T-helper 1 cell treated with Interleukin-12 subunit alpha and Interleukin-12 subunit beta and Interleukin-4 antibody, amounts not matched to agents 30 ng/mL and 1 ng/mL, for 36 hours (primary cell): Measurements from ENCODE around the gene EHHADH. TPM values are rescaled to one million over a fixed set of nuclear protein-coding genes. Genes with fewer than 3 reads are reported as not detected.

Experiments used
- intact Hi-C: fragments of 100-400 bp; cut with micrococcal nuclease; formaldehyde crosslinking; loops from one replicate; pipeline ENCODE4 v1.15.1; 2024
- total RNA-seq: library from RNA; stranded (reverse); gene quantifications from 2 replicates; pipeline ENCODE4 v1.2.3, GENCODE V29; 2022

EHHADH gene
- 1.9 and 2.2 TPM in 2 replicates for total RNA-seq

DNA sequence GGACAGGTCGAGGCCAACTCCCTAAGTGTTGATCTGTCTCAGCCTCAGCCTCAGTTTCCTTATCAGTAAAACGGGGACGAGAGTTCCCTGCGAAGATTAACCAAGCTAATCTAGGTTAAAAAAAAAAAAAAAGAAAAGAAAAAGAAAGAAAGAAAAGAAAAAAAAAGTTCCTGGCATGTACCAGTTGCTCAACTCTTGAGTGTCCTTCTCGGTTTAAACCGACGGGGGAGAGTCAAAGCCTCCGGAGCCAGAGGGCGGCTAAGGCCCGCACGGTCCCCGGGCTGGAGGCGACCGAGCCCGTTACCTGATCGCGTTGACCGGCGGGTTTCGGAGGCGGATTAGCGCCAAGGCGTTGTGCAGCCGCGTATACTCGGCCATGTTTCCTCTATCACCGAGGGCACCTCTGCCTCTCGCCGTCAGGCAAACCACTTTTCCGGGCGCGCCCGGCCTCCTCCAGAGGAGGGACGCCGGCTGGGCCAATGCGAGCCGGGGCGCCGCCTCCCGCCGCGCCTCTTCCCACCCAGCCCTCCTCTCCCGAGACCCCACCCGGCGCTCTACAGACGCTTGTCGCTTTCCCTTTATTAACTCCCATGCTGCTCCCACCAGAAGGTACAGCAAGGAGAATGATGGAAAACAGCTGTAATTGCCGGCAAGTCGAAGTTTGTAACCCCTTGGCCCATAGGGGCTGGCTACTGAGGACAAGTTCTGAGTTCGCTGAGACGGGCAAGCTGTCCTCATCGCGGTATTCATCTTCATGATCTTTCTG, at the start of gene EHHADH:
EHHADH (minus strand) TSS at position 405 of the 766 bp plus-strand sequence; CDS start at position 378, 27 bp downstream.
- intact Hi-C loops: loop anchor here (1.0 kb wide), 1 partner anchor 28 kb away; no protein-coding TSS in a partner anchor

GRCh38 chr3:185299918-185300426, 46.1 kb upstream of the EHHADH start:
- intact Hi-C loops: loop anchor here (10.0 kb wide), 1 partner anchor 125 kb away; no protein-coding TSS in a partner anchor

DNA sequence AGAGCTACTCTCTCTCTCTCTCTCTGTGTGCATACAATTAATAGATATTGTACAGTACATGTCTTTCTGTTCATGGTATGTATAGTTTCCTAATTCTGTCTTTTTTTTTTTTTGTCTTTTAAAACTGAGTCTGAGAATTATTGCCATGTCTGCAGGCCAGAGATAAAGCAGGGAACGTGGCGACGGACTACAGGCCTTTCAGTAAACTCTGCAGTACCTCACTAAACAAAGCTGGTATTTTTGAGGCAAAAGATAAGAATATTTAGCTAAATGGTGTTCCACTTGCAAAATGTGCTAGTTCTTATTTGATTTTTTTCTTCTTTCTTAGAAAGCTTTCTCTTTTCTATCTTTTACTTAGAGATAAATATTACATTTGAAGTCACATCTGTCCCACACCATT, 44.0 kb upstream of the EHHADH start:
- intact Hi-C loops: no loop called here

DNA sequence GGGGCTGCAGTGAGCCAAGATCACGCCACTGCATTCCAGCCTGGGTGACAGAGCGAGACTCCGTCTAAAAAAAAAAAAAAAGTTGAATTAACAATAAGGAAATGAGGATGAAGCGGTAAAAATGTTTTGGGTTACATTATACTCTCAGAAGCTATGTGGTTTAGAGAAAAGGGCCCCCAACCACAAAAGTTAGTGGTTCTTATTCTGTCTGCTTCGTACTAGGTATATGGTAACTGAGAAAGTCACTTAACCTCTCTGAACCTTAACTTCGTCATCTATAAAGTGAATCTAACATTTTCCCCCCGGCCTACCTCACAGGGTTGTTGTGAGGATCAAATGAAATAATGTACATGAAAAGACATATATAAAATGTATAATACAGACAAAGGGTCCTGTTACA, 38.4 kb upstream of the EHHADH start:
- intact Hi-C loops: no loop called here

GRCh38 chr3:185290266-185290665, 36.4 kb upstream of the EHHADH start:
- intact Hi-C loops: no loop called here

DNA sequence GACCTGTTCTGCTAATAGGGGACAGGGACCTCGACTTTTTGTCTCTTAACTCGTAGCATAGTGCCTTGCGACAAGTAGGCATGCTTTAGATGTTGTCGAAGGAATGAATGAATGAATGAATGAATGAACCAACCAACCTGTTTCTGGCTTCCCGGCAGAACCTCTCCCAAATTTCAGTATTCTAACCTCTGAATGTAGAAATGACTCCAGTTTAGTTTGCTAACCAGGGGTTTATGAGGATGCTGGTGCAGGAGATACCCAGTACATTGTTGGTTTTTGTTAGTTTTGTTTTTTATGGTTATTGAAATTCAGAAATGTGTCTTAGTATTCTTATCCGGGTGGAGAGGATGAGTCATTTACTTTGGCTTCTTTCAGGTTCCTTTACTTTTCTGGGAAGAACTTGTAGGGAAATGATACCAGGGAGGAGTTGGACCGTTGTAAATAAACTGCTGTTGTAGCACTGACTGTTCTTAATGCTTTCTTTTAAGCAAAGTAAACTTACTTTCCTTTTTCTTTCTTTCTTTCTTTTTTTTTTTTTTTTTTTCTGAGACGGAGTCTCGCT, 29.6 kb upstream of the EHHADH start:
- intact Hi-C loops: loop anchor here (1.0 to 10.0 kb wide), 9 partner anchors 25 to 1999 kb away; partner anchors contain the start of genes ETV5, MAGEF1, SENP2 and TBCCD1

GRCh38 chr3:185282696-185283373, 29.0 kb upstream of the EHHADH start:
- intact Hi-C loops: loop anchor here (1.0 to 10.0 kb wide), 13 partner anchors 25 to 1998 kb away; partner anchors contain the start of genes EHHADH, ETV5, MAGEF1 and SENP2

GRCh38 chr3:185280572-185281365, 26.9 kb upstream of the EHHADH start:
- intact Hi-C loops: loop anchor here (5.0 to 10.0 kb wide), 5 partner anchors 568 to 1996 kb away; partner anchors contain the start of genes ETV5, MAGEF1 and TBCCD1

DNA sequence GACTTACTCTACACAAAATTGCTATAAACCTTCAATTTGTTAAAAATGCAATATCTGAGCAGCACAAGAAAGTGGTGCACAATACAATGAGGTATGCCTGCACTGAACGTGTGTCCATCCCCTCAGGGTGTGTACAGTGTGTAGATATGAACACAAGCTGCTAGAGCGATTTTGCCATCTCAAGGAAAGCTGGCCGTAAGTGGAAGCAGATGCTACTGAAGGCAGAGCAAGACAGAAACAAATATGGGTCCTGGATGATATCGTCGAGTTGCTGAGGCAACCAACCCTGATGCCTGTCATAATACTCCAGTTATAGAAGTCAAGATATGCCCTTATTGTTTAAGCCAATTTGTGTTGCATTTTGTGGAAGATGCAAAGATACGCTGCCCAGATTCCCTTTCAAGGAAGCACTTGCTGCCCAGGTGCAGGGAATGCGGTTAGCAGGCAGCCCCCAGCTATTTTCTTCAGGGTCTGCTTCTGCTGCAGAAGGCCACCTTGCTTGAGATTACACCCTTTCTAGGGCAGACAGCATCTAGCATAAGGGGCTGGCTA, 25.8 kb upstream of the EHHADH start:
- intact Hi-C loops: loop anchor here (5.0 to 10.0 kb wide), 5 partner anchors 567 to 1995 kb away; partner anchors contain the start of genes ETV5, MAGEF1 and TBCCD1

DNA sequence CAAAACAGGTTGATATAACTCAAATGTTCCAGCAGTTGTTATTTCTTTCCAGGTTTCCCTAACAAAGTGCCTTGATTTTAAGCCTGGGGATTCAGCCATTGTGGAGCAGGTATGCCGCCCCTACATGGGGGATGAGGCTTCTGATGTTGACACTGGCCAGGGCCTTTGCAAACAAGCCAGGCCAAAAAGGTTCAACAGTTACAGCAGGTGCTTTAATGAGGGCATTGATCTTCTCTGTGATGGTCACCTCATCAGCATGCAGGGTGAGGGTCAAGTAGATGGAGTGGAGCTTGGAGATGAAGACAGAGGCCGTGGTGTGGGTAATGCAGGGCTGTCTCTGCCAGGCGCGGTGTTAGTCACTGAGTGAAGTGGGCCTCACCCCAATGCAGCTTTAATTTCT, 22.6 kb upstream of the EHHADH start:
- intact Hi-C loops: no loop called here

DNA sequence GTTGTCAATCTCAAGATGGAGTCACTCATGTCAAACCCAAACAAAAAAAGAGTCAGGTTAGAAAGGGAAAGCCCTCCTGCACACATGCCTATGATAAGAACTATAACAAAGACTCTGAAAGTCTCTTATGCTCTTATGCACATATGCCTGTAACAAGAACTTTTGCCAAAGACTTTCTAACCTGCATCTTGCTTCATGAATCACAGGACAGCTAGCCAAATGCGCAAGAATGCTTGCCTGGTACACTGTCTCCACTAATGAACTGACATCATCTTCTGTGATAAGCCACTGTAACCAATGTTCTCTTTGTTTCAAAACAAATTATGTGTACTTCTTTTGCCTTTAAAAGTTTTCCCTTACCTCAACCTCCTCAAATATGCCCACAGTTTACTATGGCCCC, 18.2 kb upstream of the EHHADH start:
- intact Hi-C loops: no loop called here

DNA sequence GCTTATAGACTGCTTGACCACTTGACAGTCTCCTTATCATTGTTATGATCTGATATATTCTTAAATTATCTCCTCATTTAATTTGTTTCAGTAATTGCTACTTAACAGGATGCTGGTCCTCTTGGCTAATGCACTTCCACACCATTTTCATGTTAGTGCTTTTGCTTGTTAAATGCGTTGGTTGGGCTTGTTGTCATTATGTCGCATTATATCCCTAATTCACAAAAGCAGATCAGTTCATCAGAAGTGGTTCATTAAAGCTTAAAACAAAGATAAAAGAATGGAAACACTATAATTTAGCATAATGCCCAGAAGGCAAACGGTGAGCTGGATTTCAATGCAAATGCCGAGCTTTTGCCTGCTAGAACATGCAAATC, 17.1 kb upstream of the EHHADH start:
- intact Hi-C loops: no loop called here

GRCh38 chr3:185270262-185270955, 16.6 kb upstream of the EHHADH start:
- intact Hi-C loops: no loop called here

DNA sequence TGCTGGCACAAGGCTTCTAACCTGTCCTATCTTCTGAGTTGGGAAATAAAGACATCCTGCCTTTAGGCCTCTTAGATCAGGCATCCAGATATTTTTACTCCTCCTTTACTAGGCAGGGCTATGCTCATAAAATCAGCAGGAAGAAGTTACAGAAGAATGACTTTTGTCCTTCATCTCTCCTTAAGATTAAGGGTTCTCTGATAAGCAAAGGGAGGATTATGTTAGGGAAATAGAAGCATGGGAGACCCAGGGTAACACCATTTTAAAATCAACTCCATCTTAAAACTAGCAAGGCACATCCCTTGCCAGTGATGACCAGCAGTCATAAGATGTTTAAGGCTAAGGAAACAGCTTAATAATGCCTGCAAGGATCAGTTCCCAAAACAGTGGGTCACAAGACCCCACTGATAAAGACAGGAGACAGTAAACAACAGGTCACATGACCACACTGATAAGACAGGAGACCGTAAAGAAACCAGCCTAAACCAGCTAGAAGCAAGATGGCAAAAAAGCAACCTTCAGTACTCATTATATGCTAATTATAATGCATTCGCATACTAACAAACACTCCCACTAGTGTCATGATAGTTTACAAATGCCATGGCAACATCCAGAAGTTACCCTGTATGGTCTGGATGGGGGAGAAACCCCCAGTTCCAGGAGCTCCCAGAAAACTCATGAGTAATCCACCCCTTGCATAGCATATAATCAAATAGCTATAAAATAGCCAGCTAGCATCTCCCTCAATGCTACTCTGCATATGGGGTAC, 14.5 kb upstream of the EHHADH start:
- intact Hi-C loops: no loop called here

DNA sequence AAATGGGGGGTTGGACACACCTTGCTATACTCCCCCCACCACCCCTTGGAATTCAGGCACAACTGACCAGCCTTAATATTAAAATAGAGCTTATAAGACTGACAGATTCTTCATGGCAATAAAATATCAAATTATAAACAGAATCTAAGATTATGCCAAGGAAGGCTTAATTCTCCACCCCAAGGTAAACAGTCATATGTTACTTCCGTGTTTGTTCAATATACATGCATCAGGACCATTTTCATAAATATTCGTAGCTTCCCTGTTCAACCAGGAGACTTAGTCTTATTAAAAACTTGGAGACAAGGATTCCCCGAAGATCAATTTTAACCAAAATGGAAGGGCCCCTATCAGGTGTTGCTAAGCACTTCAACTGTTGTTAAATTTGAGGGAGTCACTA, 13.3 kb upstream of the EHHADH start:
- intact Hi-C loops: no loop called here

DNA sequence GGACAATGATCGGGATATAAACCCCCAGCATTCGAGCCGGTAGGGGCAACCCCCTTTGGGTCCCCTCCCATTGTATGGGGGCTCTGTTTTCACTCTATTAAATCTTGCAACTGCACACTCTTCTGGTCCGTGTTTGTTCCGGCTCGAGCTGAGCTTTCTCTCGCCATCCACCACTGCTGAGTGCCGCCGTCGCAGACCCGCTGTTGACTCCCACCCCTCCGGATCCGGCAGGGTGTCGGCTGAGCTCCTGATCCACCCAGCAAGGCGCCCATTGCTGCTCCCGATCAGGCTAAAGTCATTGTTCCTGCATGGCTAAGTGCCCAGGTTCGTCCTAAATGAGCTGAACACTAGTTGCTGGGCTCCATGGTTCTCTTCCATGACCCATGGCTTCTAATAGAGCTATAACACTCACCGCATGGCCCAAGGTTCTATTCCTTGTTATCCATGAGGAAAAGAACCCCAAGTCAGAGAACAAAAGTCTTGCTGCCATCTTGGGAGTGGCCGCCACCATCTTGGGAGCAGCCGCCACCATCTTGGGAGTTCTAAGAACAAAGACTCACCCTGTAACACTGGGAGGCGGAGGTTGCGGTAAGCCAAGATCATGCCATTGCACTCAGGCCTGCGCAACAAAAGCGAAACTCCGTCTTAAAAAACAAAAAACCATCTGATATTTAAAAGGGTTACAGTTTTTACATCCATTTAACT, 11.2 kb upstream of the EHHADH start:
- intact Hi-C loops: no loop called here

- intact Hi-C loops: no loop called here
Measured at GRCh38 chr3:185263423-185263822, 9.6 kb upstream of the EHHADH start.

DNA sequence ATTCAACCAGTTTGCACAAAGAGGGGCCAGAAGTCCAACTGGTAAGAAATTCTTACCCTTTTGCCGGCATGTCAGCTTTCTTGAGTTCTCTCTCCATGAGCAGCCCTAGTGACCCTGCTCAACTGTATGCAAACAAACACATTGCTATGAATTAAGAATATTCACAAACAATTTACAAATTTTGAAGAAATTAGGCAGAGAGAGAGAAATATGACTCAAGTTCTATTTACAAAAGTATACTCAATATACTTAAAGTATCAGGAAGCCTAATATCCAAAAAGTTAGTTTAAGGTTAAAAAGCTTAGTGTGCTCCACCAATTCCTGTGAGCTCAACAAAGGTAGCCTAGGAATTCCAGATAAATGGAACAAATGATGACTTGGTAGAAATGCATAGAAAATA, 3.5 kb upstream of the EHHADH start:
- intact Hi-C loops: no loop called here

- intact Hi-C loops: loop anchor here (1.0 kb wide), 1 partner anchor 28 kb away; no protein-coding TSS in a partner anchor
Measured at GRCh38 chr3:185254799-185255198, 950 bp upstream of the EHHADH start.
